ENCODE measurements around the gene SLC25A26.
A peak's percentile ranks its signal among the peaks of the same experiment; 100 is the strongest.
"Not testable (repeated sequence)": the region's sequence is repeated elsewhere in the genome, so short reads cannot be mapped to it uniquely, and the experiment has no call there.

SLC25A26 gene

GRCh38 chr3:66269411-66269810 lies 48.6 kb downstream of the SLC25A26 start:
- no peak for DNase-seq (ENCODE audit: low read depth in 2 of 2)

GRCh38 chr3:66270288-66270687 lies 49.5 kb downstream of the SLC25A26 start:
- peak in 1 of 2 experiments; percentile 7 for DNase-seq (ENCODE audit: low read depth in 2 of 2)

DNA sequence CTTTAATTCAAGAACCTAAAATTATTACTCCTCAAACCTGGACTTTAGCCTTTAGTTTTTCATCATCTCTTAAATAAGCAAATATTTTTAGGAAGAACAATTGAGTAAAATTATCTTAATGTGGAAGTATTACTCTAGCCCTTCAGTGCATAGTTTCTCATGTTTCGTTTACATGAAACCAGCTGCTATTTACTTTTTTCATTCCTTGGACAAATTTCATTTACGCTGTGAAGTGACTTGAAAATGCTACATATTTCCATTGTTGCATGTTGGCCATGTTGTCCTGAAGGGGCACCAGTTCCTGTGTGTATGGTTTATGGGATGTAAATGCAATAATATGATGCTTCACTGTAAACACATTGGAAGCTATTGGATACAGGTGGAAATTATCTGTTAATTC lies 49.9 kb downstream of the SLC25A26 start:
- no peak for DNase-seq (ENCODE audit: low read depth in 2 of 2)

DNA sequence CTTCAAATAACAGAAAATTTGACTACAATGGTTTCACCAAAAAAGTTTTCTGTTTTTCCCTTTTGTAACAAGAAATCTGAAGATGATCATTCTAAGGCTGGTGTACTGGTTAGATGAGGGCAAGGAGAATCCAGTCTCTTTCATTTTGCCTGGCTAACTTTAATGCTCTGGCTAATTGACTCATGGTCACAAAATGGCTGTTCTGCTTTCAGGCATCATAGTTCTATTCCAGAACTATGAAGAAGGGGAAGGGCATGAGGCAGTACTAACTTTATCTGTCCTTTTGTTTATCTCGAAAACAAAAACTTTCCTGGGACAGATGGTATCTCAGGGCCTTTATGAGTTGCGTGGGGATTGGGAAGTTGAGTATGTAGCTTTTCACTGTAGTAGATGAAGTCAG lies 50.4 kb downstream of the SLC25A26 start:
- DNase-seq (ENCODE audit: low read depth in 2 of 2), result no peak

DNA sequence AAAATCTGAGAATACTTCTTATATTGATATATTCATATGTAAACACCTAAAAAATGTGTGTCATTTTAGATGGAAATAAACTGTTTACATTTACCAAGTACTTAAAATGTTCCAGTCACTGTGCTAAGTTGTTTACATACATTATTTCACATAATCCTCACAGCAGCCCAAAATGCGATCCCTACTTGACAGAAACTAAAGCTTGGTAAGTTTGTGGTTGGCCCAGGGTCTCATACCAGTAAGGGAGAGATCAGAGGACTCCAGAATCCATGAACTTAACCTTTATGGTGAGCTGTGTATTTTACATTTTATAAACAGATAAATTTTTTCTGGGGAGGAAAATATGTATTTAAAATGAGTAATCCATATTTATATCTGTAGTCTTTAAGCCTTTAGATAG lies 51.2 kb downstream of the SLC25A26 start:
- DNase-seq (ENCODE audit: low read depth in 2 of 2), result no peak

- DNase-seq (ENCODE audit: low read depth in 2 of 2), result not testable (repeated sequence)
Measured at GRCh38 chr3:66274837-66275236, 54.0 kb downstream of the SLC25A26 start.

DNA sequence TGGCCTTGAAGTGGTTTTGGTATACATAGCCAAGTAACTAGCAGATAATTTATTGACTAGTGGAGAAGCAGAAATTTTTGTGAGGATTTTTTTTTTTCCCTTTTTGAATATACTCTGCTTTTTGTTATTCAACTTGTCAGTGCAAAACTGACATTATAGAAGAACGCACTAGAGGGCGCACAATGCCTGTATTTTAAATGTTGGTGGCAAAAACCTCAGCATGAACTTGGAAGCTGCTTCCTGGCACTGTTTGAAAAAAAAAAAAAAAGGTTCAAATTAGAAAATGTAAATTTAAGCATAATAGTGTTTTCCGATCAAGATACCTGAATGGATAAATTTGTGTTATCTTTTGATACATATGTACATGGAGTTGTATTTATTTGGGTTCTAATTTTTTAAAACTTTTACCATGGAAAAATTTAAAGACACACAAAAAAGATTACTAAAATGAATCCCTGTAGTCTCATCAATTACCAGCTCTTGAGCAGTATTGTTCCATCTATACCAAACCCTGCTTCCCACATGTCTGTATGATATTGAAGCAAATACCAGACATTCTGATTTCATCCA lies 56.0 kb downstream of the SLC25A26 start:
- DNase-seq (ENCODE audit: low read depth in 2 of 2), result peak; percentile 45 to 49

GRCh38 chr3:66279168-66279567 lies 58.4 kb downstream of the SLC25A26 start:
- no peak for DNase-seq (ENCODE audit: low read depth in 2 of 2)

DNA sequence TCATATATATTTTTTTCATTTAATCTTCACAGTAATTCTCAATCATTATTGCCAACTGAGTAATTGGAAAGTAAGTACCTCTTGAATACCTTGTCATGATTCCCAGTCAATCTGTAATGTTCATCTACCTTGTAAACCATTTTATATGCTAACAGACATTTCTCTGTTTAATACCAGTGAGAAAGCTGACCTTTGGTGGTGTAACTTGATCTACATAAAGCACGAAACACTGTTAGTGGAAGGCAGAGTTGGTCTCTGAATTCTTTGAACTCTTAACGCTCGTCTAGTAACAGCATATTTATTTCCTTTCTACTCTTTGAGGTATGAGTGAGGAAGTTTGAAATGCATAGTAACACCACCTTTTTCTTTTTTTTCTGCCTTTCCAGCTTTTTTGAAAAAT lies 59.5 kb downstream of the SLC25A26 start:
- no peak for DNase-seq (ENCODE audit: low read depth in 2 of 2)

DNA sequence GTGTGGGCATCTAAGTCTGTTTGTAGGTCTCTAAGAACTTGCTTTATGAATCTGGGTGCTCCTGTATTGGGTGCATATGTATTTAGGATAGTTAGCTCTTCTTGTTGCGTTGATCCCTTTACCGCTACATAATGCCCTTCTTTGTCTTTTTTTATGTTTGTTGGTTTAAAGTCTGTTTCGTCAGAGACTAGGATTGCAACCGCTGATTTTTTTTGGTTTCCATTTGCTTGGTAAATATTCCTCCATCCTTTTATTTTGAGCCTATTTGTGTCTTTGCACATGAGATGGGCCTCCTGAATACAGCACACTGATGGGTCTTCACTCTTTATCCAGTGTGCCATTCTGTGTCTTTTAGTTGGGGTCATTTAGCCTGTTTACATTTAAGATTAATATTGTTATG lies 71.1 kb downstream of the SLC25A26 start:
- DNase-seq (ENCODE audit: low read depth in 2 of 2), result not testable (repeated sequence)

DNA sequence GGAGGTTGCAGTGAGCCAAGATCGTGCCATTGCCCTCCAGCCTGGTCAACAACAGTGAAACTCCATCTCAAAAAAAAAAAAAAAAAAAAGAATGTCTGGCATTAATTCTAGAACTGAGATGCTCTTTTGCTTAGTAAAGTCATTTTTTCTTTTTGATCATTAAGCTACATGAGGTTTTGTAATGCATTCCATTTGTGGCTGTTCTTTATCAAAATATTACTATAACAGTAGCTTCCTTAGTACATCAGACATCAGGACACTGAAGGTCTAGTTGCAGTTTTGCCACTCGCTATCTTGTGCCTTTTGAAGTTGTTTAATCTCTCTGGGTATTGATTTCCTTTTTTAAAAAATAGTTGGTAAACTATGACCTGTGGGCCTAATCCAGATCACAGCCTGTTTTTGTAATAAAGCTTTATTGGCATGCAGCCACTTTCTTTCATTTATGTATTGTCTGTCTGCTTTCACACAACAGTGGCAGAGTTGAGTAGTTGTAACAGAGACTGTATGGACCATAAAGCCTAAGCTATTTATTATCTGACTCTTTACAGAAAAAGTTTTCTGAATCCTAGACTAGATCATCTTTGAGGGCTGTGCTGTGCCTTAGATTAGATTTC lies 76.6 kb downstream of the SLC25A26 start:
- peak; percentile 10 to 17 for DNase-seq (ENCODE audit: low read depth in 2 of 2)

- peak in 1 of 2 experiments; percentile 16 for DNase-seq (ENCODE audit: low read depth in 2 of 2)
Measured at GRCh38 chr3:66297900-66298299, 77.1 kb downstream of the SLC25A26 start.

GRCh38 chr3:66298591-66298990 lies 77.8 kb downstream of the SLC25A26 start:
- DNase-seq (ENCODE audit: low read depth in 2 of 2), result no peak

DNA sequence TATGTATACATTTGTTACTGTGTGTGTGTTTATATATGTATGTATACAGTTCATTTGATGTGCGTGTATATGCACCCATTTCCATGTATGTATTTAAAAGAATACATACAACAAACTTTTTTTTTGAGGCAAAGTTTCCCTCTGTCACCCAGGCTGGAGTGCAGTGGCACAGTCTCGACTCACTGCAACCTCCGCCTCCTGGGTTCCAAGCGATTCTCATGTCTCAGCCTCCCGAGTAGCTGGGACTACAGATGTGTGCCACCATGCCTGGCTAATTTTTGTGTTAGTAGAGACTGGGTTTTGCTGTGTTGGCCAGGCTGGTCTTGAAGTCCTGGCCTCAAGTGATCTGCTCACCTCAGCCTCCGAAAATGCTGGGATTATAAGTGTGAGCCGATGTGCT lies 78.3 kb downstream of the SLC25A26 start:
- not testable (repeated sequence) for DNase-seq (ENCODE audit: low read depth in 2 of 2)

DNA sequence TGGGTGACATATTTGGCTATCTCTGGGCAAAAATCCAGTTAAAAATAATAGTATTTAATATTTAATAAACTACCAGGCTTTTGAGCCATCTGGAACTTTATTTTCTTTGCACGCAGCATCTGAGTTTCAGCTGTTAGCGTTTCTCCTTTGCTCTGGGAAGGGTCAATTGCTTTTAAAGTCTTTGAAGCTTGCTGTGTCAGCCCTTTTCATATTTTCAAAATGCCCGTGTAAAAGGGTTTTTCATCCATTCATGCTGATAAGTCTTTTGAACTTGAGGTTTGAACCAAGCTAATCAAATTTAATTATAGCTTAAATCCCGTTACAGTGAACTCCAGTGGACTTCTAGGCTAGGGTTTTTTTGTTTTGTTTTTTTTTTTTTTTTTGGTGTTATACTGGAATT lies 79.1 kb downstream of the SLC25A26 start:
- no peak for DNase-seq (ENCODE audit: low read depth in 2 of 2)

GRCh38 chr3:66302288-66302687 lies 81.5 kb downstream of the SLC25A26 start:
- no peak for DNase-seq (ENCODE audit: low read depth in 2 of 2)

- no peak for DNase-seq (ENCODE audit: low read depth in 2 of 2)
Measured at GRCh38 chr3:66303491-66303901, 82.7 kb downstream of the SLC25A26 start.

GRCh38 chr3:66304293-66304692 lies 83.5 kb downstream of the SLC25A26 start:
- DNase-seq (ENCODE audit: low read depth in 2 of 2), result no peak

- not testable (repeated sequence) for DNase-seq (ENCODE audit: low read depth in 2 of 2)
Measured at GRCh38 chr3:66306086-66306485, 85.3 kb downstream of the SLC25A26 start.

DNA sequence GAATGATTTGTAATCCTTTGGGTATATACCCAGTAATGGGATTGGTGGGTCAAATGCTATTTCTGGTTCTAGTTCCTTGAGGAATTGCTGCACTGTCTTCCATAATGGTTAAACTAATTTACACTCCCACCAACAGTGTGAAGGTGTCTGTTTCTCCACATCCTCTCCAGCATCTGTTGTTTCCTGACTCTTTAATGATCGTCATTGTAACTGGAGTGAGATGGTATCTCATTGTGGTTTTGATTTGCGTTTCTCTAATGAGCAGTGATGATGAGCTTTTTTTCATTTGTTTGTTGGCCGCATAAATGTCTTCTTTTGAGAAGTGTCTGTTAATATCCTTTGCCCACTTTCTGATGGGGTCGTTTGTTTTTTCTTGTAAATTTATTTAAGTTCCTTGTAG lies 86.2 kb downstream of the SLC25A26 start:
- not testable (repeated sequence) for DNase-seq (ENCODE audit: low read depth in 2 of 2)

DNA sequence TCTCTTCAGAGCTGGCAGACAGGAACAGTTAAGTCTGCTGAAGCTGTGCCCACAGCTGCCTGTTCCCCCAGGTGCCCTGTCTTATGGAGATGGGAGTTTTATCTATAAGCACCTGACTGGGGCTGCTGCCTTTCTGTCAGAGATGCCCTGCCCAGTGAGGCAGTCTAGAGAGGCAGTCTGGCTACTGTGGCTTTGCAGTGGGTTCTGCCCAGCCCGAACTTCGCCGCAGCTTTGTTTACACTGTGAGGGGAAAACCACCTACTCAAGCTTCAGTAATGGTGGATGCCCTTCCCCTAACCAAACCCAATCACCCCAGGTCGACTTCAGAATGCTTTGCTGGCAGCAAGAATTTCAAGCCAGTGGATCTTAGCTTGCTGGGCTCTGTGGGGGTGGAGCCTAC lies 91.2 kb downstream of the SLC25A26 start:
- DNase-seq (ENCODE audit: low read depth in 2 of 2), result no peak

DNA sequence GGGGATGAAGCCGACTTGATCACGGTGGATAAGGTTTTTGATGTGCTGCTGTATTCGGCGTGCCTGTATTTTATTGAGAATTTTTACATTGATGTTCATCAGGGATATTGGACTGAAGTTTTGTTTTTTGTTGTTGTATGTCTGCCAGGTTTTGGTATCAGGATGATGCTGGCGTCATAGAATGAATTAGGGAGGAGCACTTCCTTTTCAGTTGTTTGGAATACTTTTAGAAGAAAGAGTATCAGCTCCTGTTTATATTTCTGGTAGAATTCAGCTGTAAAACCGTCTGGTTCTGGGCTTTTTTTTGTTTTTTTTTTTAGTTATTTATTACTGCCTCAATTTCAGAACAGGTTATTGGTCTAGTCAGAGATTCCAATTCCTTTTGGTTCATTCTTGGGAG lies 93.7 kb downstream of the SLC25A26 start:
- DNase-seq (ENCODE audit: low read depth in 2 of 2), result no peak

DNA sequence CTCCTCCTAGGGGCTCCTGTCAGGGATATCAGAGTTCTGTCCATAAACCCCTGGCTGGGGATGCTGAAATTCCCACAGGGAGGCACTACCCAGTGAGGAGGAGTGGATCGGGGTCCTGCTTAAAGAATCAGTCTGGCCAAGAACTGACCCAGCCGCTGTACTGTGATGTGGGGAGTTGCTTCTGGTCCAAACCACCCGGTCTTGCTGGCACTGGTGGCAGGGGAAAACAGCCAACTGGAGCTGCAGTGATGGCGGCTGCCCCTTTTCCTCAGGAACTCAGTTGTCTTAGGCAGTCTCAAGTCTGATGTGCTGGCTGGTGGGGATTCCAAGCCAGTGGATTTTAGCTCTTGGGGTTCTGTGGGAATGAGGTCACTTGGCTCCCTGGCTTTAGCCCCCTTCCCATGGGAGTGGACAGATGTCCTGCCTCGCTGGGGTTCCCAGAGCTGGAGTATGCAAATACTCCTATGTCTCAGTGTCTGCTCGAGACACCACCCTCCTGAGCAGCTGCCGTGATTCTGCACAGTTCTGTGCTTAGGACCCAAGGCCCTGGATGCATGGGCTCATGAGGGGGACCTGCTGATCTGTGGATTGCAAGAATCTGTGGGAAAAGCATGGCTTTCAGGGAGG lies 97.1 kb downstream of the SLC25A26 start:
- DNase-seq (ENCODE audit: low read depth in 2 of 2), result no peak

All from fibroblast of skin of left quadriceps (primary cell).